ENCODE results near the gene CKAP5.
A peak's percentile ranks its signal among the peaks of the same experiment; 100 is the strongest.

The CKAP5 gene

GRCh38 chr11:46845740-46846509 is at the start of gene CKAP5:
Gene CKAP5, minus strand, starts transcription at chr11:46846280. Its CDS starts 25,049 bp downstream, at chr11:46821231.
- DNase-seq: peak; percentile 86

- no peak for DNase-seq
Measured at GRCh38 chr11:46895821-46896220, 49.7 kb upstream of the CKAP5 start.

- no peak for DNase-seq
Measured at GRCh38 chr11:46894961-46895360, 48.9 kb upstream of the CKAP5 start.

- DNase-seq: no peak
Measured at GRCh38 chr11:46894506-46894905, 48.4 kb upstream of the CKAP5 start.

GRCh38 chr11:46892838-46893237 is 46.8 kb upstream of the CKAP5 start:
- no peak for DNase-seq

- no peak for DNase-seq
Measured at GRCh38 chr11:46892109-46892508, 46.0 kb upstream of the CKAP5 start.

- no peak for DNase-seq
Measured at GRCh38 chr11:46890665-46891064, 44.6 kb upstream of the CKAP5 start.

GRCh38 chr11:46889689-46890475 is 43.8 kb upstream of the CKAP5 start:
- peak; percentile 73 for DNase-seq

GRCh38 chr11:46889251-46889650 is 43.2 kb upstream of the CKAP5 start:
- no peak for DNase-seq

GRCh38 chr11:46888636-46889035 is 42.6 kb upstream of the CKAP5 start:
- no peak for DNase-seq

- no peak for DNase-seq
Measured at GRCh38 chr11:46886211-46886610, 40.1 kb upstream of the CKAP5 start.

GRCh38 chr11:46879056-46879585 is 33.0 kb upstream of the CKAP5 start:
- DNase-seq: no peak

- DNase-seq: no peak
Measured at GRCh38 chr11:46877580-46877979, 31.5 kb upstream of the CKAP5 start.

- DNase-seq: no peak
Measured at GRCh38 chr11:46876471-46876870, 30.4 kb upstream of the CKAP5 start.

GRCh38 chr11:46874586-46874985 is 28.5 kb upstream of the CKAP5 start:
- no peak for DNase-seq

- no peak for DNase-seq
Measured at GRCh38 chr11:46868912-46869311, 22.8 kb upstream of the CKAP5 start.

- no peak for DNase-seq
Measured at GRCh38 chr11:46865340-46865739, 19.3 kb upstream of the CKAP5 start.

- no peak for DNase-seq
Measured at GRCh38 chr11:46860218-46860617, 14.1 kb upstream of the CKAP5 start.

GRCh38 chr11:46858920-46859546 is 13.0 kb upstream of the CKAP5 start:
- no peak for DNase-seq

GRCh38 chr11:46857666-46858065 is 11.6 kb upstream of the CKAP5 start:
- DNase-seq: no peak

GRCh38 chr11:46856605-46857343 is 10.7 kb upstream of the CKAP5 start:
- DNase-seq: no peak

- DNase-seq: no peak
Measured at GRCh38 chr11:46855863-46856262, 9.8 kb upstream of the CKAP5 start.

GRCh38 chr11:46855167-46855566 is 9.1 kb upstream of the CKAP5 start:
- DNase-seq: no peak
